ENCODE results near the gene TTC33.
"Not testable (repeated sequence)": the region's sequence is repeated elsewhere in the genome, so short reads cannot be mapped to it uniquely, and the experiment has no call there.

TTC33 gene

DNA sequence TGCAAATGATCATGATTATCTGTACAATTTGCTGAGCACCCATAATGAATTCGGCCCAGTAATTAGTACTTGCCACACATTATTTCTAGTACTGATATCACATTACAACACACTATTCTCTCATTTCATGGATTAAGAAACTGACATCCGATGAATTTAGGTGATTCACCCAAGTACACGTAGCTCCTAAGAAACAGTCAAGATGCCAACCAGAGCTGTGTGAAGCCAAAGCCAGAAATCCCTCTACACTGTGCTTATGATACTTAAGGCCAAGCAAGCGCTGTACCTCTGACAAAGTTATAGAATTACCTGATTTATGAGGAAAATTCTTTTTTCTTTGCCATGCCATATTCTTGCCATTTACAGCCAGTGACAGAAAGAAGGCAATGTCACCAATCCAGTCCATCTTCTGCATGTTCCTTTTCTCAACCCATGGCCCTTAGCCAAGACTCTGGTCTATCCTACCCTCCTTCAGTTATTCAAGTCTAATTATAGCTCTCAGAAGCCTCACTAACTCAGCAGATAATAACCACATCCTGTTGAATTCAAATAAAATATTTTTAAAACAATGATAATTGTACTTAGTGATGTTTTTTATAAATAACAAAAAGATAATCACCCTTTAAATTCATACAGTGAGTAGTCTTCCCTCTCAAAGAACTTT, 150.3 kb downstream of the TTC33 start:
- peak; percentile 9 to 30 for DNase-seq

- no peak for DNase-seq
Observed at GRCh38 chr5:40603378-40603777, 152.4 kb downstream of the TTC33 start.

- no peak for DNase-seq
Observed at GRCh38 chr5:40601198-40601868, 154.4 kb downstream of the TTC33 start.

DNA sequence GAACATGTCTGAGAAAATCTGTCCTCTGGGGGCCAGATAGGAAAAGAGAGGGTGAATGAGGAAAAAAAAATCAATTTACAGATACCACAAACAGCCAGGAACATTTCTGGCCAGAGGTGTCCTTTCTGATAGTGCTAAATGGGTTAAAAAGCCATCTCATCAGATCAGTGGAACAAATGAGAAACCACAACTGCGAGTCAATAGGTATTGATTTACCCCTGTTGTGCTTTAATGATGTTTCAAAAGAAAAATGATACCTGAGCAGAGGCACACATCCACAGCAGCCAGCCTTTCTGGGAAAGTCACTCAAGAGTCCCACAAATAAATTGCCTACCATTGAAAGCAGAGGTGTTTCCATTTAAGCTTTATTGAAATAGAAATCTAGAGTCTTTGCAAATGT, 155.4 kb downstream of the TTC33 start:
- DNase-seq = no peak

- DNase-seq = no peak
Observed at GRCh38 chr5:40599676-40600075, 156.1 kb downstream of the TTC33 start.

DNA sequence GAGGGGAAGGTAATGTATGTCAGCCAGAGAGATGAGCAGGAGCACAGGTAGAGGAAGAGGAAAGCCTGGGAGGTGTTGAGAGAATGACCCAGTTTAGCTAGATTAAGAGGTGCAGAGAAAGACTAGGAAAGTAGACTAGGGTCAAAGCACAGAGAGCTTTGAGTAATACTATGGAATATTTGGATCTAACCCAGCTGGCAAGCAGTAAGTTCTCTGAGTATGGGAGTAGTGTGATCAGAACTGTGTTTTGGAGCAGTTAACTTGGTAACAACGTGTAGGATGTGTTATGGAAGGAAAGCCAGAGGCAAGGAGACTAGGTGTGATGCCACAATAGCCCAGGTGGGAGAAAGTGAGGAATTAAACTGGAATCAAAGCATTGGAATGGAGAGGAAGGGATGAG, 160.9 kb downstream of the TTC33 start:
- no peak for DNase-seq

GRCh38 chr5:40591727-40592396, 163.9 kb downstream of the TTC33 start:
- peak in 1 of 2 donors; percentile 67 for DNase-seq

DNA sequence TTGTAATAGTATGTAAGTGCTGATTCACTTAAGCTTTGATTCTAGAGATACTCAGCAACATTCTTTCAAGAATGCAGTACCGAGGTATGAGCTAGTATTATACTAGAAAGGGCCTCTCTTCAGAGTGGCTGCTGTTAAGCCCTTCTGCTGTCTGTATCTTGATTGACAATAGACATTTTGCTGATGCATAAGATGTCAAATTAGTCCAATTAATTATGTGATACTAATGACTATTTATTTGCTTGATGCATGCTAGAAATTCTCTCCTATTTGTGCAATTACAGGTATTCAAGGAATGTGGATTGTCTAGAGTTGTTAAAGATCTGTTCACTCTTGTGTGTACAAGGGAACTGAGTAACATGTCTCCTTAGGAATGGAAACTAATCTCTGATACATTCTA, 168.4 kb downstream of the TTC33 start:
- DNase-seq = no peak

- no peak for DNase-seq
Observed at GRCh38 chr5:40585537-40586267, 170.1 kb downstream of the TTC33 start.

- no peak for DNase-seq
Observed at GRCh38 chr5:40584054-40584453, 171.7 kb downstream of the TTC33 start.

GRCh38 chr5:40578501-40579451, 177.0 kb downstream of the TTC33 start:
- peak; percentile 58 to 77 for DNase-seq

GRCh38 chr5:40577718-40578117, 178.0 kb downstream of the TTC33 start:
- no peak for DNase-seq

DNA sequence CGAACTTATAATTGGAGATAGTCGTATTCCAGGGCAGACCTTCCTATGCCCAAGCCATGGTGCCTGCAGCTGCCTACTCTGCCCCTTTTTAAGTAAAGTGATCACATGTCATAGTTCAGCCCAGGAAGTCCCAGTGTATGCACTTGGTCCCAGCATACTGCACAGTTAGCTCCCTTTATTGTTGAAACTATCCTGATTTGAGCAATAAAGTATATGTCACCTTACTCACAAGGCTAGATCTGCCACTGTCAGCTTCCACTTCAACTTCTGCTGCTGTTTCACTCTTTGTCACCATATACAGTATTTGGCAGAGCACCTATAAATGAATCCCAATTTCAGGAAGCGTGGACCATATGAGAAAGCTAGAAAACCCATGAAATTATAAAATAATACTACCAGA, 179.8 kb downstream of the TTC33 start:
- no peak for DNase-seq

DNA sequence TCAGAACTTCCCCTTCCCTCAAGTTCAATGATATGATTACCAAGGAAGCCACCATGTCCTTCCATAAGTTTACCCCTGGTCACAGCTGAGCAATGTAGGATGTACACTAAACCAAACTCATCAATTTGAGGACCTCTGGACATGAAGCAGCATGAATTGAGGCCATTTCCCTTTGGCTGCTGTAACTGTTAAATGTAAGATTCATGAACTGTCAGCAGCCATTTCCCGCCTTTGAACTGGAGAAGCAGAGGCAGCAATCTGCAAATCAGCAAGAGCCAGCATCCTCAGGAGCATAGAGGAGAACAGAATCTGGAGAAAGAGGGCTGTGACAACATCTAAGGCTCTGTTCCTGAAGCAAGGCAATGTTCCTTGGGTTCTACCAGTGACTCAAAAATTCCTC, 180.3 kb downstream of the TTC33 start:
- DNase-seq = no peak

DNA sequence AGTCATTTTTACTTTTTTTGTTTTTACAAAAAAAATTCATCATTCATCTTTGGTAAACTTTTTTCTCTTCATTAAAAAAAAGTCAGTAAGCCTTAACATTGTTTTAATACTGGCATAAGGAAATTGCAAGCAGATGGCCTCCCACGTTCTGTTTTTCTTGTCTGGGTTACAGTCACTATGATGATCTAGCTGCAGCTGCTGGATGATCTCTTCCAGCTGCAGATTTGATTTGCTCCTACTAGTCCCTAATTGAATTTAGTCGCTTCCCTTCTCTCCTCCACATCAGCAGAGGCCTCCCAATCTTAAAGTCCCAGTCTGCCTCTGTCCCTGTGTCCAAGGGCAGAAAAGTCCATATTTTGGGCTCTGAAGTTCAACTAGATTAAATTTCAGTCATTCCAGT, 182.8 kb downstream of the TTC33 start:
- DNase-seq = peak; percentile 14 to 51

- no peak for DNase-seq
Observed at GRCh38 chr5:40572391-40572790, 183.4 kb downstream of the TTC33 start.

DNA sequence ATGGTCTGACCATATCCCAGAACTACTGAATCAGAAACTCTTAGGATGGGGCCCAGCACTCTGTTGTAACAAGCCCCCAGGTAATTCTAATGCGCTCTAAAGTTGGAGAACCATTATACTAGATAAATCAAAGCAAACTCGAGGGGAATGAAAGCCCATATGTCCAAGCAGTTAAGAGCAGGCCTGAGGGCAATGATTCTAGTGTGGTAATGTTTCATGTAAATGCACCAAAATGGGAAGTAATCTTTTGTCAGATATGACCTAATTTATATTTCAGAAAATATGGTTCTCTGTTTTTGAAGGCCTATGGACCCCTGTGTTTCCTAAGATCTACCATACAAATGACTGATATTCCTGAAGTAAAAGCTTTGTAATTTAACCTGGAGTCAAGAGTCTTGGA, 184.0 kb downstream of the TTC33 start:
- peak; percentile 55 to 74 for DNase-seq

GRCh38 chr5:40570408-40571129, 185.2 kb downstream of the TTC33 start:
- peak; percentile 25 to 28 for DNase-seq

GRCh38 chr5:40569546-40570270, 186.1 kb downstream of the TTC33 start:
- peak; percentile 39 to 59 for DNase-seq

GRCh38 chr5:40568548-40568947, 187.2 kb downstream of the TTC33 start:
- DNase-seq = no peak

DNA sequence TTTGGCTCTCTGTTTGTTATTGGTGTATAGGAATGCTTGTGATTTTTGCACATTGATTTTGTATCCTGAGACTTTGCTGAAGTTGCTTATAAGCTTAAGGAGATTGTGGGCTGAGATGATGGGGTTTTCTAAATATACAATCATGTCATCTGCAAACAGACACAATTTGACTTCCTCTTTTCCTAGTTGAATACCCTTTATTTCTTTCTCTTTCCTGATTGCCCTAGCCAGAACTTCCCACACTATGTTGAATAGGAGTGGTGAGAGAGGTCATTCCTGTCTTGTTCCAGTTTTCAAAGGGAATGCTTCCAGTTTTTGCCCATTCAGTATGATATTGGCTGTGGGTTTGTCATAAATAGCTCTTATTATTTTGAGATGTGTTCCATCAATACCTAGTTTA, 192.6 kb downstream of the TTC33 start:
- not testable (repeated sequence) for DNase-seq

Data from inflammatory macrophage (primary cell).